MM.1S (cell line): ENCODE measurements around the gene FAM234A.

Experiments
- DNase-seq: peaks from one replicate; pipeline ENCODE4 v3.0.0-alpha.2; 2015
- H2AFZ ChIP-seq: fragments of 300-600 bp; sonication (generic); 2 replicates; pipeline ENCODE4 v1.6.0; 2016; ENCODE audit warnings: antibody characterized with exemption, low read length
- H3F3A ChIP-seq: fragments of 300-600 bp; sonication (generic); 2 replicates; pipeline ENCODE4 v1.6.1; 2016; ENCODE audit warnings: mild to moderate bottlenecking, antibody characterized with exemption, low read length, moderate library complexity, mixed read lengths; ENCODE audit not compliant: insufficient read depth
- H3K27ac ChIP-seq: fragments of 300-600 bp; sonication (generic); 2 replicates; pipeline ENCODE4 v1.5.1; 2016; ENCODE audit warnings: mild to moderate bottlenecking, low read length
- H3K27me3 ChIP-seq: fragments of 300-600 bp; sonication (generic); replicated peaks from 2 replicates; pipeline ENCODE4 v1.6.0; 2016; ENCODE audit warnings: low read length; ENCODE audit not compliant: insufficient read depth
- H3K36me3 ChIP-seq: fragments of 300-600 bp; sonication (generic); replicated peaks from 2 replicates; pipeline ENCODE4 v1.6.1; 2016; ENCODE audit warnings: mild to moderate bottlenecking, low read length, mixed read lengths; ENCODE audit not compliant: insufficient read depth
- H3K4me1 ChIP-seq: fragments of 300-600 bp; sonication (generic); 2 replicates; pipeline ENCODE4 v1.6.1; 2016; ENCODE audit warnings: low read length, mixed read lengths
- H3K4me2 ChIP-seq: fragments of 300-600 bp; sonication (generic); 2 replicates; pipeline ENCODE4 v1.6.0; 2016; ENCODE audit warnings: low read depth, low read length
- H3K4me3 ChIP-seq: fragments of 300-600 bp; sonication (generic); 2 replicates; pipeline ENCODE4 v1.5.1; 2016; ENCODE audit warnings: low read length, mixed read lengths
- H3K79me2 ChIP-seq: fragments of 300-600 bp; sonication (generic); 2 replicates; pipeline ENCODE4 v1.6.1; 2016; ENCODE audit warnings: mixed run types, low read length, mixed read lengths
- H3K9ac ChIP-seq: fragments of 300-600 bp; sonication (generic); 2 replicates; pipeline ENCODE4 v1.6.1; 2016; ENCODE audit warnings: low read length, mixed read lengths
- H3K9me2 ChIP-seq: fragments of 300-600 bp; sonication (generic); replicated peaks from 2 replicates; pipeline ENCODE4 v1.6.1; 2016; ENCODE audit warnings: mild to moderate bottlenecking, low read length, mixed read lengths; ENCODE audit not compliant: insufficient read depth
- H3K9me3 ChIP-seq: fragments of 300-600 bp; sonication (generic); replicated peaks from 2 replicates; pipeline ENCODE4 v1.6.1; 2016; ENCODE audit warnings: mild to moderate bottlenecking, low read length, mixed read lengths; ENCODE audit not compliant: insufficient read depth
- H4K20me1 ChIP-seq: fragments of 300-600 bp; sonication (generic); 2 replicates; pipeline ENCODE4 v1.6.1; 2016; ENCODE audit warnings: mild to moderate bottlenecking, low read length, moderate library complexity, mixed read lengths; ENCODE audit not compliant: insufficient read depth
- EZH2 ChIP-seq: fragments of 300-600 bp; sonication (generic); optimal IDR thresholded peaks from 2 replicates; pipeline ENCODE3; 2017; ENCODE audit warnings: low read depth, mild to moderate bottlenecking, antibody characterized with exemption, low read length, mixed read lengths
- EZH2phosphoT487 ChIP-seq: fragments of 300-600 bp; sonication (generic); IDR thresholded peaks from 2 replicates; pipeline ENCODE4 v1.6.1; 2018; ENCODE audit warnings: antibody characterized with exemption, low read length
- TF ChIP-seq, protein P1 (sequence below): fragments of 300-600 bp; sonication (generic); IDR thresholded peaks from 2 replicates; pipeline ENCODE4 v1.5.1; 2016; ENCODE audit warnings: antibody characterized with exemption, low read length, mixed read lengths

The FAM234A gene

DNA sequence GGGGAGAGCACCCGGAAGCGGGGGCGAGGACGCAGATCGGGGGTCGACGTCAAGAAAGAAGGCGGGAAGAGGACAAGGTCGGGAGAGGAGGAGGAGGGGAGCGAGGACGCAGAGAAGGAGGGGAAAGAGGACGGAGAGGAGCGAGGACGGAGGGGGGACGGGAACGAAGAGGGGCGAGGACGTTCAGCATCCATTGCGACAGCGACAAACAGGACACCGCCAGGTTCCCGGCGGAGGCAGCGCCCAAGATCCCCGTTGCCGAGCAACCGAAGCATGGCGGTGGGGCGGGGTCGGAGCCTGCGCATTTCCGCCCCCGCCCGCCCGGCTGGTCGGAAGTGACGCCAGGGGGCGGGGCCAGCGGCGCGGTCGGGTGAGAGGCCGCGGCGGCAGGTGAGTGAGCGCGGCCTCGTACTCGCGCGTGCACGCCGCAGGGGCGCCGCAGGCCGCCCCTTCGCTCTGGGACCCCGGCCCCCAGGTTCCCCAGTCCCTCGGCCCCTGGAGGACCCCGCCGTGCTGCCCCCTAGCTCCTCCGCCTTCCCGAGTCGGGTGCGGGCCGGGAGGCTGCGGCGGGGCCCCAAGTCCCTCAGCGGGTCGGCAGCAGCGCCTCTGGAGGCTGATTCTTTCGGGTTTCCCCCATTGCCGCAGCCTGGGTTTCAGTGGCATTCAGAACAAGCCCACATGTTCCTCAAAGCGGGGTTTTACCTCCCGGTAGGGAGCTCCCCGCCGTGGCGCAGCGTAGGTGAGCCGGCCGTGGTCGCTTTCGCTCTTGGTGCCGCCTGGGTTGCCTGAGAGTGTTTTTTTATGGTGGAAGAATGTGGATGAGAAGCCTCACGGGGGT lies at the start of gene FAM234A:
TSS of gene FAM234A (plus strand) at position 354 of the 838 bp plus-strand sequence. CDS start 19,593 bp downstream, outside the sequence.
- Histone ChIP-seq H2AFZ (peak within 1 kb of the TSS; percentile 95), H3K9ac (peak within 1 kb of the TSS; percentile 88)
- DNase-seq = peak; percentile 96

DNA sequence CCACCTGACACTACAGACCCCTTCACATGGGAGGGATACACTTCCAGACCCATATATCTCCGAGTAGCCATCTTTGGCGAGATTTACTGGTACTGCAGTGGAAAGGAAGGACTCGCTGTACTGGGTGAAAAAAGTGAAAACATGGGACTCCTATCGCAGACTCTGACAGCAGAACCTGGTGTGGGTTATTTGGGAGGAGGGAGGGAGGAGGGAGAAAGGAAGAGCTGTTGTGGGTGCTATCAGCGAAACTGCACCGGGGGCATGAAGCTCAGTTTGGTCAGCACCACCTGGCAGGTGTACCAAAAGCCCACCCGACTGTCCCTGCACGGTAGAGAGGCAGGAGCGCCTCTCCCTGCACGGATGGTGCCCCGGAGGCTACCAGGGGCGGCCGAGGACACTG lies 49.4 kb upstream of the FAM234A start:
- DNase-seq = no peak
- H3K27ac ChIP-seq = no peak overlapping the region

More for the DNA sequence above, at the start of gene FAM234A:
- Histone ChIP-seq H3K4me3 (peak within 1 kb of the TSS; percentile 74), H3K4me1 (no peaks in the 10 kb centered on the region), H3K4me2 (peak within 1 kb of the TSS; percentile 72), H3F3A (peaks cover 9% of the 10 kb centered on the region), H3K27ac (peak within 1 kb of the TSS; percentile 94), H3K27me3 (no peaks in the 10 kb centered on the region), H3K9me2 (no peaks in the 10 kb centered on the region), H3K36me3 (no peaks in the 10 kb centered on the region), H3K79me2 (no peaks in the 10 kb centered on the region; the same call in 1 of the 2 replicates), H3K9me3 (no peaks in the 10 kb centered on the region), H4K20me1 (no peaks in the 10 kb centered on the region)
- TF ChIP-seq, protein P1, sequence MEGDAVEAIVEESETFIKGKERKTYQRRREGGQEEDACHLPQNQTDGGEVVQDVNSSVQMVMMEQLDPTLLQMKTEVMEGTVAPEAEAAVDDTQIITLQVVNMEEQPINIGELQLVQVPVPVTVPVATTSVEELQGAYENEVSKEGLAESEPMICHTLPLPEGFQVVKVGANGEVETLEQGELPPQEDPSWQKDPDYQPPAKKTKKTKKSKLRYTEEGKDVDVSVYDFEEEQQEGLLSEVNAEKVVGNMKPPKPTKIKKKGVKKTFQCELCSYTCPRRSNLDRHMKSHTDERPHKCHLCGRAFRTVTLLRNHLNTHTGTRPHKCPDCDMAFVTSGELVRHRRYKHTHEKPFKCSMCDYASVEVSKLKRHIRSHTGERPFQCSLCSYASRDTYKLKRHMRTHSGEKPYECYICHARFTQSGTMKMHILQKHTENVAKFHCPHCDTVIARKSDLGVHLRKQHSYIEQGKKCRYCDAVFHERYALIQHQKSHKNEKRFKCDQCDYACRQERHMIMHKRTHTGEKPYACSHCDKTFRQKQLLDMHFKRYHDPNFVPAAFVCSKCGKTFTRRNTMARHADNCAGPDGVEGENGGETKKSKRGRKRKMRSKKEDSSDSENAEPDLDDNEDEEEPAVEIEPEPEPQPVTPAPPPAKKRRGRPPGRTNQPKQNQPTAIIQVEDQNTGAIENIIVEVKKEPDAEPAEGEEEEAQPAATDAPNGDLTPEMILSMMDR = peak; percentile 54
- TF ChIP-seq EZH2 (no peak), EZH2phosphoT487 (no peak)

GRCh38 chr16:185691-186090 lies 48.9 kb upstream of the FAM234A start:
- no peaks in the 10 kb centered on the region for H3K79me2 ChIP-seq
- no peak overlapping the region for H3K9ac ChIP-seq
- H3K4me1 ChIP-seq = 0 out of 2 replicates have a peak, but pooled peaks cover 6% of the 10 kb centered on the region
- no peak overlapping the region for H3K4me3 ChIP-seq
- no peaks in the 10 kb centered on the region for H3K9me3 ChIP-seq
- H3K27me3 ChIP-seq = no peaks in the 10 kb centered on the region
- H2AFZ ChIP-seq = no peak overlapping the region
- no peaks in the 10 kb centered on the region for H4K20me1 ChIP-seq
- TF ChIP-seq, protein P1 = no peak
- TF ChIP-seq EZH2phosphoT487 = no peak
- no peak for TF ChIP-seq EZH2
- H3K27ac ChIP-seq = no peak overlapping the region
- H3K36me3 ChIP-seq = no peaks in the 10 kb centered on the region
- H3K9me2 ChIP-seq = no peaks in the 10 kb centered on the region
- no peak for DNase-seq
- H3F3A ChIP-seq = no peaks in the 10 kb centered on the region
- no peak overlapping the region for H3K4me2 ChIP-seq

More for the DNA sequence above, 49.4 kb upstream of the FAM234A start:
- Histone ChIP-seq H3F3A (no peaks in the 10 kb centered on the region), H3K79me2 (no peaks in the 10 kb centered on the region), H4K20me1 (no peaks in the 10 kb centered on the region), H3K9me3 (no peaks in the 10 kb centered on the region), H3K36me3 (no peaks in the 10 kb centered on the region), H3K4me2 (no peak overlapping the region), H3K27me3 (no peaks in the 10 kb centered on the region), H3K9ac (no peak overlapping the region), H3K4me3 (no peak overlapping the region), H3K4me1 (0 out of 2 replicates have a peak, but pooled peaks cover 6% of the 10 kb centered on the region), H2AFZ (no peak overlapping the region), H3K9me2 (no peaks in the 10 kb centered on the region)
- TF ChIP-seq EZH2phosphoT487 (no peak), EZH2 (no peak)
- TF ChIP-seq, protein P1 = no peak
